GM21360 (cell line): ENCODE measurements around the gene PABPC1L2B.
"Not testable (repeated sequence)": the region's sequence is repeated elsewhere in the genome, so short reads cannot be mapped to it uniquely, and the experiment has no call there.

Source experiments
- ATAC-seq: cut with Tn5 transposase; IDR thresholded peaks from one replicate; pipeline ENCODE4 v1.9.1; 2021; ENCODE audit warnings: mild to moderate bottlenecking, moderate library complexity; ENCODE audit not compliant: unreplicated experiment

PABPC1L2B gene

GRCh38 chrX:73002733-73003132 is at the start of gene PABPC1L2B:
Gene PABPC1L2B, plus strand, starts transcription at chrX:73002939. Its CDS starts 704 bp downstream, at chrX:73003643.
- ATAC-seq = not testable (repeated sequence)

GRCh38 chrX:72959971-72960370 is 42.8 kb upstream of the PABPC1L2B start:
- not testable (repeated sequence) for ATAC-seq

GRCh38 chrX:72971859-72972258 is 30.9 kb upstream of the PABPC1L2B start:
- ATAC-seq = not testable (repeated sequence)

GRCh38 chrX:72974885-72975284 is 27.9 kb upstream of the PABPC1L2B start:
- ATAC-seq = not testable (repeated sequence)

- ATAC-seq = not testable (repeated sequence)
These were observed 21.8 kb upstream of the PABPC1L2B start for GRCh38 chrX:72980894-72981469.

GRCh38 chrX:73004032-73004431 is 1.3 kb downstream of the PABPC1L2B start:
- not testable (repeated sequence) for ATAC-seq

- ATAC-seq = no peak
These were observed 18.8 kb downstream of the PABPC1L2B start for GRCh38 chrX:73021361-73022092.

- ATAC-seq = not testable (repeated sequence)
These were observed 19.3 kb downstream of the PABPC1L2B start for GRCh38 chrX:73022093-73022445.

- ATAC-seq = no peak
These were observed 26.1 kb downstream of the PABPC1L2B start for GRCh38 chrX:73028876-73029275.
